ENCODE data around the gene HMGCR. TPM values are rescaled to one million over a fixed set of nuclear protein-coding genes. Genes with fewer than 3 reads are reported as not detected.

Gene HMGCR
- total RNA-seq, 1 experiment from 2014 or later: 178 TPM

- Histone ChIP-seq H3K56ac (ENCODE audit: insufficient read length, low read depth, low read length) (no peak overlapping the region), H2BK5ac (ENCODE audit: insufficient read length, low read length) (no peak overlapping the region), H2BK20ac (ENCODE audit: low read depth, low read length, poor library complexity, severe bottlenecking) (no peak overlapping the region), H2BK12ac (ENCODE audit: insufficient read length, low read depth, low read length) (no peak overlapping the region), H3K9me3 (ENCODE audit: control insufficient read depth, low read depth, low read length) (no peaks in the 10 kb centered on the region), H3K79me2 (ENCODE audit: insufficient read depth, low read length) (peaks cover 61% of the 10 kb centered on the region), H3T11ph (ENCODE audit: low read length) (no peak overlapping the region), H3K27ac (ENCODE audit: insufficient read length, low read depth, low read length) (no peak overlapping the region), H3K79me1 (ENCODE audit: insufficient read depth, low read depth, low read length, poor library complexity, severe bottlenecking) (no peaks in the 10 kb centered on the region), H3K23ac (ENCODE audit: insufficient read length, low read depth, low read length) (no peak overlapping the region), H3K27me3 (ENCODE audit: insufficient read depth, low read length) (no peaks in the 10 kb centered on the region), H2BK15ac (ENCODE audit: low read depth, low read length) (no peak overlapping the region), H4K5ac (ENCODE audit: insufficient read length, low read depth, low read length) (no peak overlapping the region), H3K23me2 (ENCODE audit: insufficient read length, low read depth, low read length, poor library complexity, severe bottlenecking) (peaks cover 3% of the 10 kb centered on the region), H4K8ac (replicated peaks; ENCODE audit: insufficient read length, low read depth, low read length) (no peak overlapping the region), H4K91ac (ENCODE audit: insufficient read length, low read depth, low read length) (no peak overlapping the region), H3K14ac (ENCODE audit: insufficient read depth, low read length) (no peak overlapping the region), H3K4ac (ENCODE audit: low read depth, low read length) (no peak overlapping the region), H2AFZ (ENCODE audit: low read length) (no peak overlapping the region), H2AK5ac (ENCODE audit: insufficient read length, low read length) (no peak overlapping the region), H4K20me1 (ENCODE audit: control insufficient read depth, insufficient read depth, insufficient read length) (no peaks in the 10 kb centered on the region), H3K4me2 (ENCODE audit: insufficient read depth, insufficient read length, low read length) (no peak overlapping the region), H3K4me1 (ENCODE audit: insufficient read depth, low read length) (no peaks in the 10 kb centered on the region), H2BK120ac (ENCODE audit: low read depth, low read length, poor library complexity, severe bottlenecking) (no peak overlapping the region), H3K9ac (ENCODE audit: extremely low read depth, insufficient read length, low read length) (no peak overlapping the region), H3K18ac (ENCODE audit: insufficient read length, low read depth, low read length) (no peak overlapping the region)
- DNase-seq: no peak
- peaks cover 41 to 56% (median 54%) of the 10 kb centered on the region in 3 experiments for H3K36me3 Mint-ChIP-seq (ENCODE audit: insufficient read depth in 1 of 3, low read depth in 3 of 3)
- H3K27me3 Mint-ChIP-seq (ENCODE audit: low read depth): no peaks in the 10 kb centered on the region
- no CpG with 5 or more reads among the region's 1 CpG for WGBS (ENCODE audit: extremely low coverage, insufficient read length, low lambda C conversion rate)
- H3K27ac Mint-ChIP-seq: no peak overlapping the region
- H3K4me3 Mint-ChIP-seq: no peak overlapping the region; a peak in 1 of 5 replicates
- no peak for TF ChIP-seq CTCF (conservative IDR thresholded peaks at IDR 0.05)
- H3K4me1 Mint-ChIP-seq: peaks cover 31% of the 10 kb centered on the region in 2 experiments
- H3K9me3 Mint-ChIP-seq: no peaks in the 10 kb centered on the region
Measured at GRCh38 chr5:75341934-75342333, 4.9 kb downstream of the HMGCR start.
